Activated B cell treated with CpG ODN at 0.5 μM for 24 hours (primary cell): ENCODE results near the gene ONECUT3. TPM values are rescaled to one million over a fixed set of nuclear protein-coding genes. Genes with fewer than 3 reads are reported as not detected.

Experiments used
- ATAC-seq: fragments of 200-7000 bp; cut with Tn5 transposase; one replicate; pipeline ENCODE4 v1.10.0; 2021; ENCODE audit warnings: low read depth, mild to moderate bottlenecking, moderate library complexity
- CTCF ChIA-PET: fragments of 350-600 bp; sonication (Branson Sonifier 250); formaldehyde crosslinking; loops from one replicate; lab custom pipeline; 2021; ENCODE audit warnings: antibody characterized with exemption; lab: Charles Lee
- POLR2A ChIA-PET: fragments of 350-600 bp; sonication (Branson Sonifier 250); formaldehyde crosslinking; loops from one replicate; lab custom pipeline; 2021; ENCODE audit warnings: antibody characterized with exemption; lab: Charles Lee
- DNase-seq: peaks from one replicate; pipeline ENCODE4 v3.0.0; 2022
- H3K27ac Mint-ChIP-seq: one replicate; pipeline ENCODE4 v1.8.0; 2020; ENCODE audit warnings: mixed read lengths
- H3K27me3 Mint-ChIP-seq: one replicate; pipeline ENCODE4 v1.8.0; 2021; ENCODE audit warnings: mixed read lengths
- H3K36me3 Mint-ChIP-seq: one replicate; pipeline ENCODE4 v1.8.0; 2021; ENCODE audit warnings: low read depth, mixed read lengths
- H3K4me1 Mint-ChIP-seq: one replicate; pipeline ENCODE4 v1.8.0; 2021; ENCODE audit warnings: mixed read lengths
- H3K4me3 Mint-ChIP-seq: one replicate; pipeline ENCODE4 v1.8.0; 2020; ENCODE audit warnings: mild to moderate bottlenecking, mixed read lengths
- H3K9me3 Mint-ChIP-seq: one replicate; pipeline ENCODE4 v1.8.0; 2020; ENCODE audit warnings: mixed read lengths
- intact Hi-C: fragments of 100-400 bp; cut with micrococcal nuclease; formaldehyde crosslinking; loops from one replicate; pipeline ENCODE4 v1.15.1; 2024
- total RNA-seq: library from RNA; stranded (reverse); gene quantifications from 2 replicates; pipeline ENCODE4 v1.2.3, GENCODE V29; 2022
- TF ChIP-seq, protein P1 (sequence below): fragments of 200-600 bp; IDR thresholded peaks from one replicate; pipeline ENCODE4 v1.8.0; 2022; ENCODE audit warnings: antibody characterized with exemption, mild to moderate bottlenecking

ONECUT3 gene
- total RNA-seq, 1 donor from 2014 or later, result not detected

GRCh38 chr19:1730157-1730556 lies 23.1 kb upstream of the ONECUT3 start:
- H3K27me3 Mint-ChIP-seq, result peaks cover 44% of the 10 kb centered on the region
- TF ChIP-seq, protein P1, sequence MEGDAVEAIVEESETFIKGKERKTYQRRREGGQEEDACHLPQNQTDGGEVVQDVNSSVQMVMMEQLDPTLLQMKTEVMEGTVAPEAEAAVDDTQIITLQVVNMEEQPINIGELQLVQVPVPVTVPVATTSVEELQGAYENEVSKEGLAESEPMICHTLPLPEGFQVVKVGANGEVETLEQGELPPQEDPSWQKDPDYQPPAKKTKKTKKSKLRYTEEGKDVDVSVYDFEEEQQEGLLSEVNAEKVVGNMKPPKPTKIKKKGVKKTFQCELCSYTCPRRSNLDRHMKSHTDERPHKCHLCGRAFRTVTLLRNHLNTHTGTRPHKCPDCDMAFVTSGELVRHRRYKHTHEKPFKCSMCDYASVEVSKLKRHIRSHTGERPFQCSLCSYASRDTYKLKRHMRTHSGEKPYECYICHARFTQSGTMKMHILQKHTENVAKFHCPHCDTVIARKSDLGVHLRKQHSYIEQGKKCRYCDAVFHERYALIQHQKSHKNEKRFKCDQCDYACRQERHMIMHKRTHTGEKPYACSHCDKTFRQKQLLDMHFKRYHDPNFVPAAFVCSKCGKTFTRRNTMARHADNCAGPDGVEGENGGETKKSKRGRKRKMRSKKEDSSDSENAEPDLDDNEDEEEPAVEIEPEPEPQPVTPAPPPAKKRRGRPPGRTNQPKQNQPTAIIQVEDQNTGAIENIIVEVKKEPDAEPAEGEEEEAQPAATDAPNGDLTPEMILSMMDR, result no peak
- ATAC-seq, result no peak

DNA sequence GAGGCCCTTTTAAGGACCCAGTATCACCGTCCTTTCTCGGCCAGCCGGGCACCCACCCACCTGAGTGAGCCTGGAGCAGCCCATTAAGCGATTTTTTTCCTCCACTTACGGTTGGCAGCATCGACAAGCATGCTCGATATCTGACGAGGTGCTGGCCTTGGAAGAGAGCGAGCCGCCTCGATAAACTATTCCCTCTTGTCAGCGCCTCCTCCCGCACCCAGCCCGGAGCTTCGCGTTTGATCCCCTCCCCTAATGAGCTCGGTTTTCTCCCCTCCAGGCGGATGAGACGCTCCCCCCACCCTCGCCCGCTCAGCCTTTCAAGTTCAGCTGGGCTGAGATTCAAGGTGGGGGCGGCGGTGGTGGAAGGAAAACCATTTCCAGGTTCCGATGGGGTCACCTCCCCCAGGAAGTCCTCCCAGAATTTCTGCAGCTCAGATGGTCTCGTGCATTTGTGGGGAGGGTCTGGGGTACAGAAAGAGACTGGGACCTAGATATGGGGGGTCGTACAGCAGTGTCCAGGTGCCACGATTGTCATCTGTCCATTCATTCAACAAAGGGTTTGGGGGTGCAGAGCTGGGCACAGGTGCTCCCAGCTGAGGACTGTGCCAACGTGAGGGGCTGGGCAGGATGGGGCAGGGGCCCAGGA lies 18.9 kb upstream of the ONECUT3 start:
- Mint-ChIP-seq H3K4me3 (no peak overlapping the region), H3K9me3 (no peaks in the 10 kb centered on the region), H3K27me3 (peaks cover 41% of the 10 kb centered on the region), H3K27ac (no peak overlapping the region), H3K36me3 (no peaks in the 10 kb centered on the region), H3K4me1 (no peaks in the 10 kb centered on the region)
- intact Hi-C loops, result no loop called here
- TF ChIP-seq, protein P1, result no peak
- ChIA-PET CTCF (no interaction called here), POLR2A (no interaction called here)
- DNase-seq (no peak), ATAC-seq (no peak)

More at GRCh38 chr19:1730157-1730556, 23.1 kb upstream of the ONECUT3 start:
- no peaks in the 10 kb centered on the region for H3K9me3 Mint-ChIP-seq
- POLR2A ChIA-PET, result no interaction called here
- intact Hi-C loops, result no loop called here
- CTCF ChIA-PET, result no interaction called here
- H3K4me1 Mint-ChIP-seq, result peaks cover 3% of the 10 kb centered on the region
- DNase-seq, result no peak
- no peak overlapping the region for H3K4me3 Mint-ChIP-seq
- H3K27ac Mint-ChIP-seq, result no peak overlapping the region
- H3K36me3 Mint-ChIP-seq, result no peaks in the 10 kb centered on the region

GRCh38 chr19:1736280-1736679 lies 17.0 kb upstream of the ONECUT3 start:
- ChIA-PET CTCF (no interaction called here), POLR2A (no interaction called here)
- H3K27ac Mint-ChIP-seq, result no peak overlapping the region
- H3K4me3 Mint-ChIP-seq, result no peak overlapping the region
- H3K27me3 Mint-ChIP-seq, result peaks cover 41% of the 10 kb centered on the region
- no peaks in the 10 kb centered on the region for H3K36me3 Mint-ChIP-seq
- peaks cover 5% of the 10 kb centered on the region for H3K9me3 Mint-ChIP-seq
- ATAC-seq (no peak), DNase-seq (no peak)
- no peaks in the 10 kb centered on the region for H3K4me1 Mint-ChIP-seq
- intact Hi-C loops, result no loop called here
- TF ChIP-seq, protein P1, result no peak

DNA sequence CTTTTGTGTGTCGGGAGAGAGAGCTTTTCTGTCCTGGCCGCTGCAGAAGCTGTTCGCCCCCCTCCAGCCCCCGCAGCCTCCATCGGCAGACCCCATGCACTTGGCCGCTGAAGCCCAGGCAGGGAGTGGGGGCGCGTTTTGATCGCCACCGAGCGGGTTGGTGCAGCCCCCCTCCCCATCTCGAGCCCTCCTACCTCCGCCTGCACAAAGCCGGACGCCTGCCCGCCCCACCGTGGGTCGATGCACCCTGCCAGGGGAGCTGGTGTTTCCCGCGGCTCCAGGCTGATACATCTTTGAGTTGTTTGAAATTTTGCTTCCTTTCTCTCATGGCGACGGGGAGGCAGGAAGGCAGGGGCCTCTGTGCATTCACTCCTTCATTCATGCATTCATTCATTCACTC lies 16.4 kb upstream of the ONECUT3 start:
- ChIA-PET POLR2A (no interaction called here), CTCF (no interaction called here)
- Mint-ChIP-seq H3K27ac (no peak overlapping the region), H3K9me3 (peaks cover 5% of the 10 kb centered on the region), H3K27me3 (peaks cover 38% of the 10 kb centered on the region), H3K36me3 (no peaks in the 10 kb centered on the region), H3K4me3 (no peak overlapping the region), H3K4me1 (no peaks in the 10 kb centered on the region)
- TF ChIP-seq, protein P1, result no peak
- intact Hi-C loops, result no loop called here
- no peak for ATAC-seq
- no peak for DNase-seq

DNA sequence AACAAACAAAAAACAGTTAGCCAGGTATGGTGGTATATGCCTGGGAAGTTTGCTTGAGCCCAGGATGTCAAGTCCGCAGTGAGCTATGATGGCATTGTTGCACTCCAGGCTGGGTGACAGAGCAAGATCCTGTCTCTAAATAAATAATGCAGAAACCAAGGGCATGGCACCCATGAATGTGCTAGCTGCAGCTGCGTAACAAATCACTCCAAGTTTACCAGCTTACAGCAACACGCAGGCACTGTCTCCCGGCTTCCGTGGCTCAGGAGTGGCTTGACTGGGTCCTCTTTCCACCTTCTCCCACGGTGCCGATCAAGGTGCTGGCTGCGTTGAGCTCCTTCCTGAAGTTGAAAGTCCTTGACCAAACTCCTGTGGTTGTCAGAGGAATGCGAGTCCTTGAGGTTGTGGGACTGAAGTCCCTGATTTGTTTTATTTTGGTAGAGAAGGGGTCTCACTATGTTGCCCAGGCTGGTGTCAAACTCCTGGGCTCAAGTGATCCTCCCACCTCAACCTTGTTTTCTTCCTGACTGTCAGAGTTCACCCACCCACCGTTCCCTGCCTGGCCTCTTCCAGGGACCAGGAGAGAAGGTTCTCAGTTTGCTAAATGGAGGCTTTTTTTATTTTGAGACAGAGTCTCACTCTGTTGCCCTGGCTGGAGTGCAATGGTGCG lies 13.2 kb upstream of the ONECUT3 start:
- Mint-ChIP-seq H3K9me3 (peaks cover 5% of the 10 kb centered on the region), H3K36me3 (no peaks in the 10 kb centered on the region), H3K27ac (no peak overlapping the region), H3K4me3 (no peak overlapping the region), H3K4me1 (no peaks in the 10 kb centered on the region), H3K27me3 (peaks cover 21% of the 10 kb centered on the region)
- DNase-seq (no peak), ATAC-seq (no peak)
- intact Hi-C loops, result no loop called here
- ChIA-PET POLR2A (no interaction called here), CTCF (no interaction called here)
- TF ChIP-seq, protein P1, result no peak
